VCaP (cell line): ENCODE measurements around the gene C1QTNF9.

Experiments
- H3K27ac ChIP-seq: fragments of 450-650 bp; 2 replicates; pipeline ENCODE4 v1.5.1; 2017
- TF ChIP-seq, protein P1 (sequence below): fragments of 450-650 bp; conservative IDR thresholded peaks from 2 replicates; pipeline ENCODE4 v1.5.1; 2017; ENCODE audit warnings: mild to moderate bottlenecking, moderate library complexity

The C1QTNF9 gene

DNA sequence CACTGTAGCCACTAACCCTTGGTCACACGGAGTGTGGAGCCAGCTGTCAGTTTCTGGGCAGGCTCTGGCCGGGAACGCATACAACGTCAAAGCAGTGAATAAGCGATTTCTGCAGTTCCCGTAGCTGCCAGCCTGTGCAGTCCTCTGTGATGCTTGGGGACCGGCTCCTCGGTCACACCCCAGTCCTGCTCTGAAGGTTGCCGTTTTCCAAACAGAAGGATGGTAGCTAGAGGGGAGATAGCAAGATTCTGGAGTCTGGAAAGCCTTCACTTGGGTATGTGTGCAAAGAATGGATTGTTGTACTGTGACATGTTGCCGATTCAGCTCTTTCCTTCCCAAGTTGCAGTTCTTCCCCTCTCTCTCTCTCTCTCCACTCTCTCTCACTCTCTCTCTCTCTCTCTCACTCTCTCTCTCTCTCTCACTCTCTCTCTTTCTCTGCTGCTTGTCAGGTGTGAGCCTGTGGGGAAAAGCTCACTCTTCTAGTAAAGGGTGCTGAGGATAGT lies 38.7 kb upstream of the C1QTNF9 start:
- TF ChIP-seq, protein P1, sequence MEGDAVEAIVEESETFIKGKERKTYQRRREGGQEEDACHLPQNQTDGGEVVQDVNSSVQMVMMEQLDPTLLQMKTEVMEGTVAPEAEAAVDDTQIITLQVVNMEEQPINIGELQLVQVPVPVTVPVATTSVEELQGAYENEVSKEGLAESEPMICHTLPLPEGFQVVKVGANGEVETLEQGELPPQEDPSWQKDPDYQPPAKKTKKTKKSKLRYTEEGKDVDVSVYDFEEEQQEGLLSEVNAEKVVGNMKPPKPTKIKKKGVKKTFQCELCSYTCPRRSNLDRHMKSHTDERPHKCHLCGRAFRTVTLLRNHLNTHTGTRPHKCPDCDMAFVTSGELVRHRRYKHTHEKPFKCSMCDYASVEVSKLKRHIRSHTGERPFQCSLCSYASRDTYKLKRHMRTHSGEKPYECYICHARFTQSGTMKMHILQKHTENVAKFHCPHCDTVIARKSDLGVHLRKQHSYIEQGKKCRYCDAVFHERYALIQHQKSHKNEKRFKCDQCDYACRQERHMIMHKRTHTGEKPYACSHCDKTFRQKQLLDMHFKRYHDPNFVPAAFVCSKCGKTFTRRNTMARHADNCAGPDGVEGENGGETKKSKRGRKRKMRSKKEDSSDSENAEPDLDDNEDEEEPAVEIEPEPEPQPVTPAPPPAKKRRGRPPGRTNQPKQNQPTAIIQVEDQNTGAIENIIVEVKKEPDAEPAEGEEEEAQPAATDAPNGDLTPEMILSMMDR = no peak
- peak overlapping the region; percentile 61; the same call in 1 of the 2 replicates for H3K27ac ChIP-seq

DNA sequence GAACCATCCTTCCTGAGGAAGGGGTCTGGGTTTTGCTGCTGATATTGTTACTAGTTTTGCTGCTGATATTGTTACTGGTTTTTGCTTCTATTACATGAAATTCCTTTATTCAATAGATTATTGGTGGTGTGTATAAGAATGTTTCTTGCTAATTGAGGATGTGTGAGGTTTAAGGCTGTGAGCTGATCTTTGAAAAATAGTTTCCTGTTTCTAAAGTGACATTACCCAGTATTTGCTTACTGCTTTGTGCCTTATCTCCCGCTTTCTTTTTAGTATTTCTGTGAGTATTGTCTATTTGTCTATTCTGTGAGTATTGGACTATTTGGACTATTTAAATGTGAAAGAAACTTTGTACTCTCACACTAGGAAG lies 38.2 kb upstream of the C1QTNF9 start:
- TF ChIP-seq, protein P1 = no peak
- peak overlapping the region; percentile 61 for H3K27ac ChIP-seq

DNA sequence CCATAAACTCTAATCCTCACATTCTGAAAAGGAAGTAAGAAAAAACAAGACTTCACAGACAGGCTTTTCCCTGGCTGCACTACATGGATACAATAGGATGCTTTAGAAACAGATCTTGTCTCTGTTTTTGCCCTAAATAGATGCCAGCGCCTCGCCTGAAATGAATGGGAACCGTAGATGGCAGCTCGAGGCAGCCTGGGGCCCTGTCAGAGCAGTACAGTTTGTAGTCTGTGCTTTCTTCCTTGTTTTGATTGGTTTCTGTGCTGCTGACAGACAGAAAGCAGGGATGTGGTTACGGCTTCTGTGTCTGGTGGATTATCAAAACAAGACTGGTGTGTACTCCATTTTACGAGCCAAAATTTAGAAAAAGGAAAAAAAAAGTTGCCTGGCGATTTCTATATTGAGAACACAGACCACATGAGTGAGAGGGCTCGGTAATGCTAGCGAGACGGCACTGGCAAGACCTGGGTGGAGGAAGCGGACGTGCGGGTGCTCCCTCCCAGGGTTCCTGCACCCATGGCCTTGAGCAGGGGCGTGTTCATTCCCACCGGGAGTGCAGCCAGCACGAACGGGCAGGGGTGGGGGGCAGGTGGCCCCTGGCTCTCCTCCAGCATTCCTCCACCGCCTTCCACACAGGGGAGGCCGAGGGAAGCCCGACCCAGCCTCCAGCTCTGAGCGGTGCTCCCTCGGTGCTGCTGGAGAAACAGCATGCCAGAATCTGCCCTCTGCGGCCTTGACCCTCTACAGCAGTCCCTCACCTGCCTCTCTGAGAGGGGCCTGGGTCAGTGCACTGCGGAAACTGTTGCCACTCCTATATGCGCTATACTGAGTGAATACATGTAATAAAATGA lies 37.6 kb upstream of the C1QTNF9 start:
- peak overlapping the region; percentile 61 for H3K27ac ChIP-seq

DNA sequence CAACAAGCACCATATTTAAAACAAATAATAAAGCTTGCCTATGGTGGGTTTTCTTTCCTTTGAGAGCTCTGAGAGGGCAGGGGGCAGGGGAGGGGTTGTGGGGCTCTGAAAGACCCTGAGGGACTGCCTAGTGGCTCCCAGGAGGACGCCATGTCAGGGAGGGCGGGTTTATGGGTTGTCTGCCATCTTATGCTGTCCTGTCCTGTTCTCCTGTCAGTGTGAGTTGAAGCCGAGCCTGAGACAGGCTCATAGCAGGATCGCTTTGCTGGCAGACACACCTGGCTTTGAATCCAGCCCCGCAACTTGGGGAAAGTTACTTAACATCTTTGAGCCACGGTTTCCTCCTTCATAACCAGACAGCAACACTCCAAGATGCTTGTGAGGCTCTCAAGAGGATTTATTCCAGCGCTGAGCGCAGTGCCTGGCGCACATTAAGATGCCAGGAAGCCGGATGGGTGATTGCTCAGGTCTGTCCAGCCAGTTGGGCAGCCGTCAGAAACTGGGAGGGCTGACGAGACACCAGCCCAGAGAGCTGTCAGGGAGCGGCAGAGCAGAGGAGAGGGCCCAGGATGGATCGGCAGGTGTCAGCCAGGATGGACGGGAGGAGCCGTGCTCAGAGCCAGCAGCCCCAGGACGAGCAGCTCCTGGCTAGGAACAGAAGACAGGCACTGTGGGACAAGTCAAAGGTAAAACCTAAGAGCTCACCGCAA lies 36.8 kb upstream of the C1QTNF9 start:
- H3K27ac ChIP-seq = peak overlapping the region; percentile 61

More for the DNA sequence above, 37.6 kb upstream of the C1QTNF9 start:
- TF ChIP-seq, protein P1 = no peak

DNA sequence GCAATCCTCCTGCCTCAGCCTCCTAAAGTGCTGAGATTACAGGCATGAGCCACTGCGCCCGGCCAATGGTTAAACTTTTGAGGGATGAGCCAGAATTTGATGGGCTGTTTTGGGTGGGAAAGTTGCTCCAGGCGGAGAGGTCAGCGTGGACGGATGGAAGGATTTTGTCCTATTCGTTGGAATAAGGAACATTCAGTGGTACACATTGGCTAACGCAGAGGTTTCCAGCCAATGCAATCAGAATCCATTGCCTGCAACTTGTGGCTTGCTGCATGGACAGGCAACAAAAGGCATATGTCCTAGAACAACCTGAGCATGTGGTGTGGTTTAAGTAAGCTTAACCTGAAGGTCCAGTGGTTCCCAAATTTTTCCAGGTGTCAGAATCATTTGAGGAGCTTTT lies 35.5 kb upstream of the C1QTNF9 start:
- TF ChIP-seq, protein P1 = no peak
- no peak overlapping the region for H3K27ac ChIP-seq

More for the DNA sequence above, 36.8 kb upstream of the C1QTNF9 start:
- TF ChIP-seq, protein P1 = no peak

DNA sequence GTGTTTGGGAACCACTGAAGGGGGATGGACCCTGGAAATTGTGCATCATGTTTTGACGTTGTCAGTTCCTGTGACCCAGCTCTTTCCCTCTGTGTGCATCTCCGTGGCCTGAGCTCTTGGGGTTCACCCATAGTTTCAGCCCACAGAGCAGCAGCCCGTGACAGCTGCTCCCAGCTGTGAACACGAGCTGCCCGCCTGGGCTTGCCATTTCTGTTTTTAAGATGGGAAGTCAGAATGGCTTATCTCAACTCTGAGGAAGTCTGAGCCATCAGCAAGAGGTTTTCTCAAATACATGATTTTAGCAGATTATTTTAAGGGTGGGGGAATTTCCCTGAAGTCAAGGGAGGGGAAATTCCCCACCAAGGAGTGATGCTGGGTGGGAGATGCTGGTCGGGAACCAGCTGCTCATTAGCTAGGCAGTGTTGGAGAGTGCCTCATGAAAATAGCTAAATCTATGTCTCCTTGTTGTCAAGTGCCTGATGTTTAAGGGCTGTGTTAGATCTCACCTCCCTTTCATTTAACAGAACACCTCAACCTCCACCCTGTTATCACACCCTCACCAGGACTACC lies 34.8 kb upstream of the C1QTNF9 start:
- TF ChIP-seq, protein P1 = no peak
- no peak overlapping the region for H3K27ac ChIP-seq

DNA sequence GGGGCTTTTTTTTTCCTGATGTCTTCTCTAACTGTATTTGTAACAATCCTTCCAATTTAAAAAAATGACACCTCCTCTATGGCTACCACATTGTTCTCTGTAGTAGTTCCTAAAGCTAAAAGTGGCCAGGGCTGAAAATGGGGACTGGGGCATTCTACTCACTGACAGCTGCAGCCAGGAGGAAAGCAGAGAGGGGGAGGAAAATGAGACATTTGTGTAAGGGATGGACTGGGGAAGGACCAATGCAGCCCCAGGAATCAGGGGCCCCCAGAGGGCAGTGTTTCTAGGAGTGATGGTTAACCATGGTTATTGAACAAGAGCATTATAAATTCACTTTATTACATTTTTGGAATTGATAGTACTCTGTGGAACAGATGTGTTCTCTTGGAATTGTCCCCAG lies 34.3 kb upstream of the C1QTNF9 start:
- H3K27ac ChIP-seq = no peak overlapping the region
- TF ChIP-seq, protein P1 = no peak
